Islet of Langerhans (tissue), 1 donor: Measurements from ENCODE around the gene SYS1.

Source experiments
- FAIRE-seq: peaks from one replicate; lab custom pipeline; 2011; peaks lifted over from hg19 to GRCh38; lab: Jason Lieb, UNC

Gene SYS1

DNA sequence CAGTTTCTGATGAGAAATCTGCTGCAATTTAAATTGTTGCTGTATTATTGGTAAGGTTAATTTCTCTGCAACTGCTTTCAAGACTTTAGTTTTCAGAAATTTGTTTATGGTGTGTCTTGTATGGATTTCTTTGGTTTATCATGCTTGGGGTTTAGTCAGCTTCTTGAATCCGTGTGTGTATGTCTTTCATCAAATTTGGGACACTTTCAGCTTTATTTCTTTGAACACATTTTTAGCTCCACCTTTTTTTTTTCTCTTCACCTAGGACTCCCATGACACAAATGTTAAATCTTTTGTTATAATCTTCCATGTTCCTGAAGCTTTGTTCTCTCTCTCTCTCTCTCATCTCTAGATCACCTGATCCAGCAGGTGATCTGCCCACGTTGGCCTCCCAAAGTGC lies 28.6 kb downstream of the SYS1 start:
- no peak for FAIRE-seq

- no peak for FAIRE-seq
These were observed 29.8 kb downstream of the SYS1 start for GRCh38 chr20:45392733-45393132.

- FAIRE-seq, result no peak
These were observed 31.5 kb downstream of the SYS1 start for GRCh38 chr20:45394221-45395113.

DNA sequence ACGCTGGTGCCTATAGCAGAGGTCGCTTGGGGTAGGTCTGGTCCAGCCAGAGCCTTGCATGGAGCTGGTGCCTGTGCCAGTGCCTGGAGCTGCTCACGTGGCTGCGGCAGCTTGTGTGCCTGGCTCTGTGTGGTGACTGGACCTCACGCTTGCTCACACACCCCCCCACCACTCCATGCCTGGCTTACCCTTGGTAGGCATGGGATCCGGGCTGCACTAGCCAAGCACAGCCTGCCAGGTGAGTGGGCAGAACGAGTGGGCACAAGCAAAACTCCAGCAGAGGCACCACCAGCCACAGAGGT lies 32.1 kb downstream of the SYS1 start:
- no peak for FAIRE-seq

GRCh38 chr20:45399018-45399417 lies 36.1 kb downstream of the SYS1 start:
- FAIRE-seq, result no peak

- no peak for FAIRE-seq
These were observed 37.5 kb downstream of the SYS1 start for GRCh38 chr20:45400346-45401031.

DNA sequence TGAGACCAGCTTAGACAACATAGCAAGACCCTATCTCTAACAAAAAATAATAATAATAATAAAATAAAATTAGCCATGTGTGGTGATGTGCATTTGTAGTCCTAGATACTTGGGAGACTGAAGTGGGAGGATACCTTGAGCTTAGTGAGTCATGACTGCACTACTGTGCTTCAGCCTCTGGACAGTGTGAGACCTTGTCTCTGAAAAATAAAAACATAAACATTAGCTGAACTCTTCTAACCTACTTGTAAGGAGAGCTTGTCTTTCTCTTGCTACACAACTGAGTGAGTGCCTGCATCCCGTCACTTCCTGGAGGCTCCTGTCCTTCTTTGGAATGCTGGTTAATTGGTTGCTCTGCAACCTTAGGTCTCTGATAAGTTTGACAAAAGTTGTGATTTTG lies 40.0 kb downstream of the SYS1 start:
- no peak for FAIRE-seq

GRCh38 chr20:45404438-45404837 lies 41.5 kb downstream of the SYS1 start:
- no peak for FAIRE-seq

DNA sequence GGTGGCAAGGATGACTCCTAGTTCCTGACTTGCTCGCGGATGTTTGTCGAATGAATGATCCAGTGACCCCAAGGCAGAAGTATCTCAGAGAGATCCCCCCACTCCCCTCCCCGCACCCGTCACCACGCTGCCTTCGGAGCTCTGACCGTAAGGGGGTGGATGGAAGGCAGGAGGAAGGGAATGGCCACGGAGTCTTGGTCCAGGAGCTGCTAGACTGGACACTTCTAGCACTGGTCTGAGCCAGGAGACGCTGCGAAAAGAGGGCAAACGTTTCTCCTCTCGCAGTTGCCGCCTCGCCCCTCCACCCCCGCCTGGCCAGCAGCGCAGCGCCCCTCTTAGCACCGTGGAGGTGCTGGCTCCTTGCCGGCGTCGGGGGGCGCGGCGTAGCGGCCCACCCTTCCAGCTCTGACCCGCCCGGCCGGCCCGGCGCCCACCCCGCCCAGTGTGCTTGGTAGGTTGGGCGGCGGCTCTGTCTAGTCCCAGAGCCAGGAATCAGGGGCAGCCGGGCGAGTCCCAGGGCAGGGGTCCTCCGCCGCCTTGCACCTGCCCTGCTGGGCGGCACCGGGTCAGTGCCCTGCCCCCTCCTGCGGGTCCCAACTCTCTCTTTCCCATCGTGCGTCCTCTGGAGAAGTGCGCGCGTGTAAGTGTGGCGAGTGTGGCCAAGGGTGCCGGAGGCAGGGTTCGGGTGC lies 42.8 kb downstream of the SYS1 start:
- no peak for FAIRE-seq

DNA sequence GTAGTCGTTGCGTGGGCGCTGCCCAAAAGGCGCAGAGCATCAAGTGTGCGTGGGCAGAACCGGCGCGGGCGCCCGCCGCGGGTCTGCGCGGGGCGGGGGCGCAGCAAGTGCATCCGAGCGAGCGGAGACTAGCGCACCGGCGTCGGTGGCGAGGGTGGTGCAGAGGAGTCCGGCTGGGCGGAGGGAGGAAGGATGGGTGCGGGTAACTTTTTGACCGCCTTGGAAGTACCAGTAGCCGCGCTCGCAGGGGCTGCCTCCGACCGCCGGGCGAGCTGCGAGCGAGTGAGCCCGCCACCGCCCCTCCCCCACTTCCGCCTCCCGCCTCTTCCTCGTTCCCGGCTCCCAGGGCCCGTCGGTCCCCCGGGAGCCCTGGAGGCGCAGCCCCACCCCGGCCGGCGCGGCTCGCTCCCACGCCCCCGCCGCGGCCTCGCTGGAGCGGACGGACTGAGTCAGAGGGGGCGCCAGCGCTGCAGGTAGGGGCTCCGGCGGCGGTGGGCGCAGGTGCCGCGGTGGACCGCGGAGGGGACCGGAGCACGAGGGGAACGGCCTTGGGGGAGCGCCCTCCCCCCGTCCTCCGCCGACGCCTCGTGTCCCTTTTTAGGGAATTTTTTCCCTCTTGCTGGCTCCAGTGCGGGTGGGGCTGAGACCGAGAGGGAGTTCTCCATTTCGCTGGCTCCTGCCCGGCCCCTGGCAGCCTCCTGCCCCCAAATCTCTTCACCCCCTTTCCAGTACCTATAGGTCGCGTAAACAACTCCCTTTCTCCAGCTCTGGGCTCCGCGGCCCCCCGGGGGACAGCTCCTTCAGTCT lies 43.5 kb downstream of the SYS1 start:
- no peak for FAIRE-seq

- no peak for FAIRE-seq
These were observed 44.2 kb downstream of the SYS1 start for GRCh38 chr20:45407067-45407745.

DNA sequence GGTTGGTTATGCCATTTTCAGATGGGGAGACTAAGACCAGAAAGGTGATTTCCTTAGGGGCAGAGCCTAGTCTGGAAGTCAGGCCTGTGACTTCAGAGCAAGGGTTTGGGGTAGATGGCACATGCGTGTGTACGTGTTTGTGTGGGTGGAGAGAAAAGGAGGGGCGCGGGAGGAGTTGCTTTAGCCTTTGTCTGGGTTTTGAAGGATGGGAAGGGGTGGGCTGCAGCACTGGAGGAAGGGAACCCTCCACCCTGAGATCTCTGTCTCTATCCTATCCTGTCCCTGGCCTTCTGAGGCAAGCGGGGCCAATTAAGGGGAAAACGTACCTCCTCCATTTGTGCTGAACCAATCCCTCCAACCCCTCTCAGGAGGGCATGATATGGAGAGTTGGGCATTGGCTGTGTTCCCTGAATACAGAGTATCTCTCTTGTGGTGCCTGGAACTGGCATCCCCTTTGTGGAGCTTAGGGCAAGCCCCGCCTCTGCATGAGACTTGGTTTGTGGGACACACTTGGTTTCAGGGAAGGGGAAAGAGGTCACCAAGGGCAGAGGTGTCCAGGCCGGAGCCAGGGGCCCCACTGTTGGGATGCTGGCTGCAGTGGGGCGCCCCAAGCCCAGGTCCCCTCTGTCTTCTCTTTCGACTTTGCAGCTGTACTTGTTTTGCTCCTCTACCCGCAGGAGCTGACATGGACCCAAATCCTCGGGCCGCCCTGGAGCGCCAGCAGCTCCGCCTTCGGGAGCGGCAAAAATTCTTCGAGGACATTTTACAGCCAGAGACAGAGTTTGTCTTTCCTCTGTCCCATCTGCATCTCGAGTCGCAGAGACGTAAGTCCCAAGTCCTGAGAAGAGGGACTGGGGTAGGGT lies 45.1 kb downstream of the SYS1 start, which contains the start of gene DBNDD2:
Gene DBNDD2 (plus strand): TSS at position 507 of the 863 bp plus-strand sequence. CDS start 179 bp downstream, at position 686.
- FAIRE-seq, result no peak

- no peak for FAIRE-seq
These were observed 45.8 kb downstream of the SYS1 start for GRCh38 chr20:45408646-45409213.

GRCh38 chr20:45409521-45410272 lies 46.7 kb downstream of the SYS1 start:
- FAIRE-seq, result no peak

DNA sequence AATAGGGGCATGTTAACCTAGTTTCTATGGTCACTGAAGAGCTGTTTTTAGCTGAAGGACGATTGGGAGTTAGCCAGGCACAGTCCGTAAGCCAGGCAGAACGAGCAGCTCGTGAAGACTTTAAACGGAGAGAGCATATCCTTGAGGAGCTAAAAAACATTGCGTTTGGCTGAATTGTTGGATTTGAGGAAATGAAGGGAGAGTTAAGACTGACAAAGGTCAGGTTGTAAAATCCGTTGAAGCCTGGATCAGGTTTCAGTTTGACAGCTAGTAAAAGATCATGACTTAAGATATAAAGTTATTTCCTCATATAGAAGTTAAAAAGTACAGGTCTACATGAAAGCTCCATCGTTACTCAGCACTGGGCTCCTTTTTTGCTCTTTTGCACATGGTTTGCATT lies 47.9 kb downstream of the SYS1 start:
- FAIRE-seq, result no peak

GRCh38 chr20:45412653-45413052 lies 49.7 kb downstream of the SYS1 start:
- FAIRE-seq, result no peak

DNA sequence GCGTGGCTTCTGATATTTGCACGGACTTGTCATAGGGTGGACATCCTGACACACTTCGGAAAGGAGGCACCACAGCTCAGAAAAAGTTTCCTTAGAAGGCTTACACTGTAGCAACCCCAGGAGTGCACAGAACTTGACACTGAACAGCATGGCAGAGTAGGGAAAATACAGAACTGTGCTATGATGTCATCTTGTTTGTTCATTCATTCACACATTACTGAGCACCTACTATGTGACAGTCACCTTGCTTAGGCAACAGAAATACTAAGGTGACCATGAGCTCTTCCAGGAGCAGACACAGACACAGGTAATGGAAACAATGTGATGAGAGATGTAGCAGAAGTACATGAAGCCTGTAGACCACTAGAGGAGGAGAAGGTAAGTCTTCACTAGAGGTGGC lies 50.5 kb downstream of the SYS1 start:
- FAIRE-seq, result no peak

DNA sequence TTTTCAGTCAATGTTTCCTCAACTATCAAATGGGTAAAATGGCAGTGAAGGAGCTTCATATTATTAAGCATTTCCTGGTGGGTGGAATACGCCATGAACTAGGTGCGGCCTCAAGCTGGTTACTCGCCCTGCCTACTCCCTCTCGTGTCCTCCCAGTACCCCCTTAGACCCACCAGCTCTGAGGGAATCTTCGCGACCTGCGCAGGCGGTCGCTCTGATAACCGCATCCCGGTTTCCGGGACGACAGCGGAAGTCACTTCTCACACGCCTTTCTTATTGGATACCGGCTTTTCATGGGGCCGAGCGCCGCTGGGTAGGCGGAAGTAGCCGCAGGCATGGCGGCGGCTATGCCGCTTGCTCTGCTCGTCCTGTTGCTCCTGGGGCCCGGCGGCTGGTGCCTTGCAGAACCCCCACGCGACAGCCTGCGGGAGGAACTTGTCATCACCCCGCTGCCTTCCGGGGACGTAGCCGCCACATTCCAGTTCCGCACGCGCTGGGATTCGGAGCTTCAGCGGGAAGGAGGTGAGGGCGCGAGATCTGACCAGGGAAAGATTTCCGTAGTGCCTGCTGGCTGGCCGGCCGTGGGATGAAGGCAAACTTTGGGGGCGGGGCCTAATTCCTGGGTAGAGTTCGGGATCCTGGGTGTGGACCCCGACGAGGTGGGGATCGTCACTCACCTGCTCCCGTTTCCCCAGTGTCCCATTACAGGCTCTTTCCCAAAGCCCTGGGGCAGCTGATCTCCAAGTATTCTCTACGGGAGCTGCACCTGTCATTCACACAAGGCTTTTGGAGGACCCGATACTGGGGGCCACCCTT lies 53.1 kb downstream of the SYS1 start, which contains the start of gene PIGT:
Gene PIGT (plus strand): TSS at position 320 of the 816 bp plus-strand sequence. CDS start 16 bp downstream, at position 336.
- FAIRE-seq, result no peak

GRCh38 chr20:45416917-45417316 lies 54.0 kb downstream of the SYS1 start:
- FAIRE-seq, result no peak
